Naive thymus-derived CD4-positive, alpha-beta T cell (primary cell): ENCODE data around the gene THAP7. TPM values are rescaled to one million over a fixed set of nuclear protein-coding genes. Genes with fewer than 3 reads are reported as not detected.

ENCODE experiments used
- ATAC-seq: fragments of 150-1000 bp; cut with Tn5 transposase; 2 replicates; pipeline ENCODE4 v1.10.0; 2021; ENCODE audit warnings: mild to moderate bottlenecking, moderate library complexity
- CTCF ChIA-PET: fragments of 350-600 bp; sonication (Branson Sonifier 250); formaldehyde crosslinking; loops from one replicate; lab custom pipeline; 2021; ENCODE audit warnings: antibody characterized with exemption; lab: Charles Lee
- POLR2A ChIA-PET: fragments of 350-600 bp; sonication (Branson Sonifier 250); formaldehyde crosslinking; loops from one replicate; lab custom pipeline; 2021; ENCODE audit warnings: antibody characterized with exemption, inconsistent platforms; lab: Charles Lee
- DNase-seq, 9 donors: peaks; one replicate each; pipeline versions ENCODE4 v3.0.0 to v3.0.0-alpha.2; 2020 to 2022; ENCODE audit warnings: mixed read lengths in 1 of 9
- H3K27ac ChIP-seq: one replicate; pipeline ENCODE4 v1.7.0; 2013; ENCODE audit warnings: mild to moderate bottlenecking, low read depth, low read length, moderate library complexity
- H3K27me3 ChIP-seq, 2 donors: one replicate each; pipeline ENCODE4 v1.7.0; 2013; ENCODE audit warnings: low read length in 2 of 2, mild to moderate bottlenecking in 2 of 2, moderate library complexity in 2 of 2; ENCODE audit not compliant: control insufficient read depth in 2 of 2, insufficient read depth in 2 of 2
- H3K36me3 ChIP-seq, 3 experiments: 1 replicate in 2 of 3; 2 replicates in 1 of 3; pipeline ENCODE4 v1.7.0; 2013; ENCODE audit warnings: low read length in 3 of 3, mild to moderate bottlenecking in 3 of 3, moderate library complexity in 1 of 3; ENCODE audit not compliant: insufficient read depth in 3 of 3, control insufficient read depth in 2 of 3
- H3K4me1 ChIP-seq, 2 donors: one replicate each; pipeline ENCODE4 v1.7.0; 2013; ENCODE audit warnings: low read length in 2 of 2, mild to moderate bottlenecking in 2 of 2, moderate library complexity in 1 of 2; ENCODE audit not compliant: control insufficient read depth in 2 of 2, insufficient read depth in 2 of 2
- H3K4me3 ChIP-seq: 2 replicates; pipeline ENCODE4 v1.7.0; 2013; ENCODE audit warnings: mild to moderate bottlenecking, low read length
- H3K9me3 ChIP-seq, 3 experiments: 1 replicate in 2 of 3; 2 replicates in 1 of 3; pipeline ENCODE4 v1.7.0; 2013; ENCODE audit warnings: low read length in 3 of 3; ENCODE audit not compliant: control insufficient read depth in 2 of 3
- H3K27ac Mint-ChIP-seq, 9 donors: one replicate each; pipeline ENCODE4 v1.8.0; 2020 to 2022; ENCODE audit warnings: mixed read lengths in 9 of 9, mild to moderate bottlenecking in 8 of 9, moderate library complexity in 5 of 9, inconsistent platforms in 2 of 9
- H3K27me3 Mint-ChIP-seq, 5 donors: one replicate each; pipeline ENCODE4 v1.8.0; 2021 to 2022; ENCODE audit warnings: mixed read lengths in 5 of 5, mild to moderate bottlenecking in 1 of 5
- H3K36me3 Mint-ChIP-seq, 5 donors: one replicate each; pipeline ENCODE4 v1.8.0; 2020 to 2022; ENCODE audit warnings: mixed read lengths in 5 of 5, mild to moderate bottlenecking in 3 of 5, inconsistent platforms in 1 of 5
- H3K4me1 Mint-ChIP-seq, 7 donors: one replicate each; pipeline ENCODE4 v1.8.0; 2020 to 2022; ENCODE audit warnings: mixed read lengths in 7 of 7, mild to moderate bottlenecking in 3 of 7, inconsistent platforms in 1 of 7
- H3K4me3 Mint-ChIP-seq, 10 donors: one replicate each; pipeline ENCODE4 v1.8.0; 2020 to 2022; ENCODE audit warnings: mild to moderate bottlenecking in 10 of 10, mixed read lengths in 10 of 10, moderate library complexity in 6 of 10, inconsistent platforms in 2 of 10
- H3K9me3 Mint-ChIP-seq, 11 donors: one replicate each; pipeline ENCODE4 v1.8.0; 2020 to 2022; ENCODE audit warnings: mixed read lengths in 11 of 11, mild to moderate bottlenecking in 4 of 11, inconsistent platforms in 1 of 11, moderate library complexity in 1 of 11
- intact Hi-C, 2 donors: fragments of 100-400 bp; cut with micrococcal nuclease; formaldehyde crosslinking; loops; one replicate each; pipeline ENCODE4 v1.15.1; 2023
- polyA plus RNA-seq, 2 donors: library from polyadenylated mRNA; unstranded; fragments of 300-500 nt; fragmentation: Illumina TruSeq; gene quantifications; one replicate each; pipeline ENCODE4 v1.2.3, GENCODE V29; 2021
- total RNA-seq, 6 experiments: library from RNA in 5 of 6; stranded (reverse) in 5 of 6; gene quantifications; 1 replicate in 5 of 6; 2 replicates in 1 of 6; pipeline ENCODE4 v1.2.3 and lab custom pipeline; 2021 to 2026

THAP7 gene
- total and polyA plus RNA-seq, 7 experiments from 2014 or later = 25.8 to 73.3 (median 64.7) TPM

GRCh38 chr22:20967697-20968211 lies 34.2 kb downstream of the THAP7 start:
- Histone ChIP-seq H3K27me3 (no peaks in the 10 kb centered on the region), H3K36me3 (no peaks in the 10 kb centered on the region), H3K4me1 (no peaks in the 10 kb centered on the region), H3K4me3 (no peak overlapping the region), H3K27ac (no peak overlapping the region), H3K9me3 (no peaks in the 10 kb centered on the region)
- CTCF ChIA-PET = interaction anchor here (0.5 kb wide), 1 partner anchor 549 kb away, joined by 4 read pairs; no protein-coding TSS in a partner anchor
- intact Hi-C loops = loop anchor here in 1 of 2 donors (10.0 kb wide), 1 partner anchor 147 kb away; no protein-coding TSS in a partner anchor
- peaks cover 0 to 12% (median 10%) of the 10 kb centered on the region in 7 donors for H3K4me1 Mint-ChIP-seq
- POLR2A ChIA-PET = interaction anchor here (2.3 kb wide), 1 partner anchor 9 kb away, joined by 6 read pairs; no protein-coding TSS in a partner anchor
- peaks cover 0 to 5% (median 0%) of the 10 kb centered on the region in 11 donors for H3K9me3 Mint-ChIP-seq
- no peak for DNase-seq
- no peaks in the 10 kb centered on the region for H3K36me3 Mint-ChIP-seq
- H3K27ac Mint-ChIP-seq = no peak overlapping the region
- peak overlapping the region in 1 of 10 donors; percentile 37 for H3K4me3 Mint-ChIP-seq
- no peak for ATAC-seq
- H3K27me3 Mint-ChIP-seq = peaks cover 0 to 30% (median 6%) of the 10 kb centered on the region in 5 donors

DNA sequence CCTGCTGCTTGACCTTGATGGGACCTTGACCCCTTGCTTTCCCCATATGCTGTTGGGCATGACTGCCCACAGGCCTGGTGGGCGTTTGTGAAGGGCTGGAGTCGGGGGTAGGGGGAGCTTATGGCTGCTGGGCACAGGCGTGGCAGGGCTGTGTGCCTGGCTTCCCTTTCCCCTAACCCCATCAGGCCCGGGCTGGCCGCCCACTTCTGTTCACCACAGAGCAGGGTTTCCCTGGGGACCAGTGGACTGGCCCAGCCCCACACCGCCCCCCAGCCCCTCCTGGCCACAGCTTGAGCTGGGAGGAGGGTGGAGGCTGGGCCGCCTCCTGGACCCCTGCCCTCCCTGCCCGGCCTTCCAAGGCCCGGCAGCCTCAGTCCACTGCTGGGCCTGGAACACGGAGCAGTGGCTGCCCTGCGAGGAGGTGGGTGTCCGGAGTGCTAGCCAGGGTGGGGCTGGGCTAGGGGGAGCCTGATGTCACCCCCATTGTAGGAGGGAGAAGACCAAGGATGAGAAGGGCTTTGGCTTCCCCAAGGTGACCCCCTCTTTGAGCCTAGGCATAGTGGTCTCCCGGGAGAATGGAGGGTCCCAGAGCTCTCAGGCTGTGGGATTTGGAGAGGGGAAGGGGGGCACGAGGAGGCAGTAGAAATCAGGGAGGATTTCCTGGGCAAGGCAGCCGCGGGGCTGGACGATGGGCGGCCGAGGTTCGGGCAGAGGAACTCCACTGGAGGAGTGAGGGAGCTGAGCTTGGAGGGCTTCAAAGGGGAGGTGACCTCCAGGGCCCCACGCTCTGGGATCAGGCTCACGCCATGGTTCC lies 34.8 kb downstream of the THAP7 start, which contains the start of gene AIFM3:
TSS of gene AIFM3 (plus strand) at position 373 of the 814 bp plus-strand sequence. CDS start 690 bp downstream, outside the sequence.
- no peak within 1 kb of the TSS for H3K27ac Mint-ChIP-seq
- CTCF ChIA-PET = no interaction called here
- Histone ChIP-seq H3K27me3 (no peaks in the 10 kb centered on the region), H3K36me3 (no peaks in the 10 kb centered on the region), H3K4me3 (no peak within 1 kb of the TSS), H3K4me1 (no peaks in the 10 kb centered on the region), H3K27ac (no peak within 1 kb of the TSS), H3K9me3 (no peaks in the 10 kb centered on the region)
- H3K4me1 Mint-ChIP-seq = peaks cover 0 to 13% (median 10%) of the 10 kb centered on the region in 7 donors
- peaks cover 0 to 30% (median 6%) of the 10 kb centered on the region in 5 donors for H3K27me3 Mint-ChIP-seq
- POLR2A ChIA-PET = interaction anchor here (2.3 kb wide), 1 partner anchor 8 kb away, joined by 6 read pairs; no protein-coding TSS in a partner anchor
- peaks cover 0 to 4% (median 0%) of the 10 kb centered on the region in 11 donors for H3K9me3 Mint-ChIP-seq
- no peaks in the 10 kb centered on the region for H3K36me3 Mint-ChIP-seq
- no peak for ATAC-seq
- H3K4me3 Mint-ChIP-seq = peak within 1 kb of the TSS in 4 of 10 donors; percentile 20 to 71 (median 38)
- no peak for DNase-seq
- intact Hi-C loops = loop anchor here in 1 of 2 donors (10.0 kb wide), 1 partner anchor 148 kb away; no protein-coding TSS in a partner anchor

DNA sequence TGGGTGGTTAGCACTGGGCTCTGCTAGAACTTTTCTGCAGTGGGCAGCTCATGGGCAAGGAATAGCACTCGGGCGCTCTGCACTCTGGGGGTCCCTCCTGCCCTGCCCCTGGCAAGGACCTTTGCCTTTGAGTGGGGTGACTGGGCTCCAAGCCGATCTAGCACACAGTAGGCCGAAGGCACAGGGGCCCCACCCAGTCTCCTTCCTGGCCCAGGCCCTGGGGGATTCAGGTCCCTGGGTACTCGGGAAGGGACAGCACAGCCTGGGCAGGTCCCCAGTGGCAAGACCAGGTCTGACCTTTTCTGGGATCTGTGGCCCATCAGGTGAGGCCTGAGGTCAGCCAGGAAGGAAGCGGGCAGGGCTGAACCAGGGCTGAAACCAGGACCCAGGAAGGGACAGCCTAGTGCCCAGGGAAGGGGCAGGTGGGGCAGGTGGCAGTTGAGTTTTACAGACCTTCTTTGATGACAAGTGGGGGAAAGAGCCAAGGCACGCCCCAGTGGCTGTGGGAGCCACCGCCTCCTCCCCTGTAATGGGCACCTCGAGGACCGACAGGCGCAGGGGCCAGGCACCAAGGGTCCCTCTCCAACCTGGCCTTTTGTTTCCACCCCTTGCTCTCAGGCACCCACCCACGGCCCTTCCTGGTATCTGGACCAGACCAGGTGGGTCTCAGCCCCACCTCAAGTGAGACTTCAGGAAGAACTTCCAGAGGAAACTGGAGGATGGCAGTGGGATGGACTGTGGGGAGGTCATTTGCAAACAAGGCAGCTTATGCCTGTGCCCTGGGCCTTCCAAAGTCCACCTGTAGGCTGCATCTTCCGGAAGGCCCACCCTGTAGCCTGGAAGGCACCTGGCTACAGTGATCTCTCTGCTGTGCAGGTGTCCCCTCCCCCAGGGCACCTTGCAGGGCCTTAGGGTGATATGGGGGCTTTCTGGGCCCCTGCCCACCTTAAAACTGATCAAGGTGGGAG lies 35.7 kb downstream of the THAP7 start:
- H3K4me1 Mint-ChIP-seq = peaks cover 0 to 17% (median 12%) of the 10 kb centered on the region in 7 donors
- H3K4me1 ChIP-seq = no peaks in the 10 kb centered on the region
- intact Hi-C loops = loop anchor here in 1 of 2 donors (10.0 kb wide), 1 partner anchor 149 kb away; no protein-coding TSS in a partner anchor
- peaks cover 0 to 2% (median 0%) of the 10 kb centered on the region in 11 donors for H3K9me3 Mint-ChIP-seq
- peaks cover 0 to 30% (median 6%) of the 10 kb centered on the region in 5 donors for H3K27me3 Mint-ChIP-seq
- no peaks in the 10 kb centered on the region for H3K36me3 Mint-ChIP-seq
- no peaks in the 10 kb centered on the region for H3K36me3 ChIP-seq
- no peak overlapping the region for H3K4me3 ChIP-seq
- ATAC-seq (no peak), DNase-seq (no peak)
- H3K27me3 ChIP-seq = no peaks in the 10 kb centered on the region
- H3K27ac ChIP-seq = no peak overlapping the region
- no peak overlapping the region for H3K27ac Mint-ChIP-seq
- POLR2A ChIA-PET = no interaction called here
- CTCF ChIA-PET = no interaction called here
- no peaks in the 10 kb centered on the region for H3K9me3 ChIP-seq
- H3K4me3 Mint-ChIP-seq = peak overlapping the region in 6 of 10 donors; percentile 7 to 71 (median 45)

- H3K4me1 ChIP-seq = no peaks in the 10 kb centered on the region
- ATAC-seq = peak; percentile 44
- no peaks in the 10 kb centered on the region for H3K27me3 ChIP-seq
- Mint-ChIP-seq H3K27me3 (peaks cover 2 to 31% (median 8%) of the 10 kb centered on the region in 5 donors), H3K9me3 (peaks cover 0 to 1% (median 0%) of the 10 kb centered on the region in 11 donors), H3K4me1 (peaks cover 0 to 17% (median 12%) of the 10 kb centered on the region in 7 donors), H3K4me3 (peak overlapping the region in 8 of 10 donors; percentile 7 to 71 (median 52)), H3K27ac (no peak overlapping the region), H3K36me3 (no peaks in the 10 kb centered on the region)
- ChIA-PET CTCF (no interaction called here), POLR2A (no interaction called here)
- intact Hi-C loops = loop anchor here in 1 of 2 donors (10.0 kb wide), 1 partner anchor 150 kb away; no protein-coding TSS in a partner anchor
- H3K27ac ChIP-seq = peak overlapping the region; percentile 29
- no peaks in the 10 kb centered on the region for H3K9me3 ChIP-seq
- H3K4me3 ChIP-seq = no peak overlapping the region
- H3K36me3 ChIP-seq = no peaks in the 10 kb centered on the region
- DNase-seq = no peak
Measured at GRCh38 chr22:20965104-20965887, 36.6 kb downstream of the THAP7 start.

GRCh38 chr22:20964799-20965103 lies 37.2 kb downstream of the THAP7 start:
- Mint-ChIP-seq H3K4me1 (peaks cover 0 to 17% (median 12%) of the 10 kb centered on the region in 7 donors), H3K27me3 (peaks cover 4 to 33% (median 11%) of the 10 kb centered on the region in 5 donors), H3K36me3 (no peaks in the 10 kb centered on the region), H3K9me3 (peaks cover 0 to 1% (median 0%) of the 10 kb centered on the region in 11 donors), H3K27ac (peak overlapping the region in 5 of 9 donors; percentile 14 to 78 (median 47)), H3K4me3 (peak overlapping the region; percentile 72 to 88 (median 82))
- Histone ChIP-seq H3K27me3 (no peaks in the 10 kb centered on the region), H3K27ac (peak overlapping the region; percentile 7), H3K4me1 (no peaks in the 10 kb centered on the region), H3K9me3 (no peaks in the 10 kb centered on the region), H3K36me3 (no peaks in the 10 kb centered on the region), H3K4me3 (no peak overlapping the region)
- DNase-seq (no peak), ATAC-seq (no peak)
- intact Hi-C loops = loop anchor here in 1 of 2 donors (5.0 to 10.0 kb wide), 2 partner anchors 38 to 150 kb away; partner anchors contain the start of gene THAP7
- ChIA-PET CTCF (no interaction called here), POLR2A (no interaction called here)
